ENCODE measurements around the gene BLACAT1. TPM values are rescaled to one million over a fixed set of nuclear protein-coding genes. Genes with fewer than 3 reads are reported as not detected.

BLACAT1 gene
- total RNA-seq, 1 experiment from 2014 or later, result 9.8 TPM

DNA sequence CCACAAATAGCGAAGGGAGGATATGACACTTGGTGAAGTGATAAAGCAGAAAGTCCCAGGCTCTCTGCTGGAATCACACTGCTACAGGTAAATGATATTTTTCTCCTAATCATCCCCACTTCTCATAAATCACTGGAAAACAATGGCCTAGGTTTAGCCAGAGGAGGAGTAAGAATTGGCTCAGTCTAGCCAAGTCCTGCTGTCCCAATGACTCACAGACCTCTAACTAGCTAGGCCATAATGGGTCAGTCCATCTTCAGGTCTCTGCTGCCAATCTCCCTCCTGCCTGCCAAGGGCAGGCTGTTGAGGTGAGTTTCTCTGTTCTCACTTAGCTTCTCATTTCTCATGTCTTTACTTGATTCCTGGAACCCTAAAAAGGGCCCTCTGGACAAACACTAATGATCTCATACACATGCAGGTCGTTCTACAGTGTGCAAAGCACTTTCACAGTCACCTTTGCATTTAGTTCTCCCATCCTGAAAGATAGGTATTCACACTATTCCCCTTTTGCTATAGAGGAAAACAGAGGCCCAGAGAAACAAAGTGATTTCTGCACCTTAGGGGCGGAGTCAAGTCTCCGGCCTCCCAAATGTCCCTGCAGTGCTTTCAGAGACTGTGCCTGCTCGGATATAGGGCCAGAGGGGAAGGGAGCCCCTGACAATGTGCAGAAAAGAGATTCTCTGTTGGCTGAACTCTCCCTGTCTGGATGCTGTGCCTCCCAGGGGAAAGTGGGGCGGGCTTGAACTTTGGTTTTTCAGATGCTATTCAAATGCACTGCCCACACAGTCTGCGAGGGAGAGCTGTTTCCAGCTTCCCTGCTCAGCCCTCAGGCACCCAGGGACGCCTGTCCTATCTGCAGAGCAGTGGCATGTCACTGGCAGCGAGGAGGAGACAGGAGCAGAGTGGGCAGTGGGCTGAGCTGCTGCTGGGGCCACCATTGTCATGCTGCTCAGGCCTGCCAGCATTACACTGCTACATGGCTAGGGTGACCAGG lies 44.7 kb upstream of the BLACAT1 start (continued):
- TF ChIP-seq, protein P1, sequence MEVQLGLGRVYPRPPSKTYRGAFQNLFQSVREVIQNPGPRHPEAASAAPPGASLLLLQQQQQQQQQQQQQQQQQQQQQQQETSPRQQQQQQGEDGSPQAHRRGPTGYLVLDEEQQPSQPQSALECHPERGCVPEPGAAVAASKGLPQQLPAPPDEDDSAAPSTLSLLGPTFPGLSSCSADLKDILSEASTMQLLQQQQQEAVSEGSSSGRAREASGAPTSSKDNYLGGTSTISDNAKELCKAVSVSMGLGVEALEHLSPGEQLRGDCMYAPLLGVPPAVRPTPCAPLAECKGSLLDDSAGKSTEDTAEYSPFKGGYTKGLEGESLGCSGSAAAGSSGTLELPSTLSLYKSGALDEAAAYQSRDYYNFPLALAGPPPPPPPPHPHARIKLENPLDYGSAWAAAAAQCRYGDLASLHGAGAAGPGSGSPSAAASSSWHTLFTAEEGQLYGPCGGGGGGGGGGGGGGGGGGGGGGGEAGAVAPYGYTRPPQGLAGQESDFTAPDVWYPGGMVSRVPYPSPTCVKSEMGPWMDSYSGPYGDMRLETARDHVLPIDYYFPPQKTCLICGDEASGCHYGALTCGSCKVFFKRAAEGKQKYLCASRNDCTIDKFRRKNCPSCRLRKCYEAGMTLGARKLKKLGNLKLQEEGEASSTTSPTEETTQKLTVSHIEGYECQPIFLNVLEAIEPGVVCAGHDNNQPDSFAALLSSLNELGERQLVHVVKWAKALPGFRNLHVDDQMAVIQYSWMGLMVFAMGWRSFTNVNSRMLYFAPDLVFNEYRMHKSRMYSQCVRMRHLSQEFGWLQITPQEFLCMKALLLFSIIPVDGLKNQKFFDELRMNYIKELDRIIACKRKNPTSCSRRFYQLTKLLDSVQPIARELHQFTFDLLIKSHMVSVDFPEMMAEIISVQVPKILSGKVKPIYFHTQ (CRISPR knock-in tag; IDR thresholded peaks at IDR 0.05), result no peak
- TF ChIP-seq ZNF317 (CRISPR knock-in tag; IDR thresholded peaks at IDR 0.05; ENCODE audit: borderline replicate concordance, low read depth) (no peak), FOXK1 (CRISPR knock-in tag; IDR thresholded peaks at IDR 0.05) (no peak), ATF1 (CRISPR knock-in tag; IDR thresholded peaks at IDR 0.05) (no peak), SMAD3 (CRISPR knock-in tag; IDR thresholded peaks at IDR 0.05; ENCODE audit: borderline replicate concordance) (no peak)
- TF ChIP-seq, protein P2, sequence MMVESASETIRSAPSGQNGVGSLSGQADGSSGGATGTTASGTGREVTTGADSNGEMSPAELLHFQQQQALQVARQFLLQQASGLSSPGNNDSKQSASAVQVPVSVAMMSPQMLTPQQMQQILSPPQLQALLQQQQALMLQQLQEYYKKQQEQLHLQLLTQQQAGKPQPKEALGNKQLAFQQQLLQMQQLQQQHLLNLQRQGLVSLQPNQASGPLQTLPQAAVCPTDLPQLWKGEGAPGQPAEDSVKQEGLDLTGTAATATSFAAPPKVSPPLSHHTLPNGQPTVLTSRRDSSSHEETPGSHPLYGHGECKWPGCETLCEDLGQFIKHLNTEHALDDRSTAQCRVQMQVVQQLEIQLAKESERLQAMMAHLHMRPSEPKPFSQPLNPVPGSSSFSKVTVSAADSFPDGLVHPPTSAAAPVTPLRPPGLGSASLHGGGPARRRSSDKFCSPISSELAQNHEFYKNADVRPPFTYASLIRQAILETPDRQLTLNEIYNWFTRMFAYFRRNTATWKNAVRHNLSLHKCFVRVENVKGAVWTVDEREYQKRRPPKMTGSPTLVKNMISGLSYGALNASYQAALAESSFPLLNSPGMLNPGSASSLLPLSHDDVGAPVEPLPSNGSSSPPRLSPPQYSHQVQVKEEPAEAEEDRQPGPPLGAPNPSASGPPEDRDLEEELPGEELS (CRISPR knock-in tag; IDR thresholded peaks at IDR 0.05), result no peak
- TF ChIP-seq, protein P3, sequence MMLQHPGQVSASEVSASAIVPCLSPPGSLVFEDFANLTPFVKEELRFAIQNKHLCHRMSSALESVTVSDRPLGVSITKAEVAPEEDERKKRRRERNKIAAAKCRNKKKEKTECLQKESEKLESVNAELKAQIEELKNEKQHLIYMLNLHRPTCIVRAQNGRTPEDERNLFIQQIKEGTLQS (CRISPR knock-in tag; conservative IDR thresholded peaks at IDR 0.05), result no peak

DNA sequence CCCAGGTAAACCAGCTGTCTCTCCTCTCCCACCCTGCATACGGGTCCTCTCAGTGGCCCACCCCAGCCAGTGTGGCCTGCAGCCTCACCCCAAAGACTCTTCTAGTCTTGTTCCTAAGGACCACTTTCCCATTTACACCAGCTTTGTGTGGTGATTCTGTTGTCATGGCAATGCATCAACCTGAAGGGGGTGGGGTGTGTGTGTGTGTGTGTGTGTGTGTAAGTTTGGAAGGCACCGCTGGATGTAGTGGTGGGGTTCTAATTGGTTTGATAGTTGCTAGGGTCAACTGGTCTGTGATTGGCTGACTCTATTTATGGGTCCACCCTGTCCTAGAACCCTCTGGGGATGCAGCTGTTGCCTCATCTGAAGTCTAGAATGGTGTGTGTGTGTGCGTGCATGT lies 43.9 kb upstream of the BLACAT1 start:
- H3K36me3 Mint-ChIP-seq, result no peaks in the 10 kb centered on the region
- peaks cover 8% of the 10 kb centered on the region for H3K9me3 Mint-ChIP-seq
- TF ChIP-seq, protein P4, sequence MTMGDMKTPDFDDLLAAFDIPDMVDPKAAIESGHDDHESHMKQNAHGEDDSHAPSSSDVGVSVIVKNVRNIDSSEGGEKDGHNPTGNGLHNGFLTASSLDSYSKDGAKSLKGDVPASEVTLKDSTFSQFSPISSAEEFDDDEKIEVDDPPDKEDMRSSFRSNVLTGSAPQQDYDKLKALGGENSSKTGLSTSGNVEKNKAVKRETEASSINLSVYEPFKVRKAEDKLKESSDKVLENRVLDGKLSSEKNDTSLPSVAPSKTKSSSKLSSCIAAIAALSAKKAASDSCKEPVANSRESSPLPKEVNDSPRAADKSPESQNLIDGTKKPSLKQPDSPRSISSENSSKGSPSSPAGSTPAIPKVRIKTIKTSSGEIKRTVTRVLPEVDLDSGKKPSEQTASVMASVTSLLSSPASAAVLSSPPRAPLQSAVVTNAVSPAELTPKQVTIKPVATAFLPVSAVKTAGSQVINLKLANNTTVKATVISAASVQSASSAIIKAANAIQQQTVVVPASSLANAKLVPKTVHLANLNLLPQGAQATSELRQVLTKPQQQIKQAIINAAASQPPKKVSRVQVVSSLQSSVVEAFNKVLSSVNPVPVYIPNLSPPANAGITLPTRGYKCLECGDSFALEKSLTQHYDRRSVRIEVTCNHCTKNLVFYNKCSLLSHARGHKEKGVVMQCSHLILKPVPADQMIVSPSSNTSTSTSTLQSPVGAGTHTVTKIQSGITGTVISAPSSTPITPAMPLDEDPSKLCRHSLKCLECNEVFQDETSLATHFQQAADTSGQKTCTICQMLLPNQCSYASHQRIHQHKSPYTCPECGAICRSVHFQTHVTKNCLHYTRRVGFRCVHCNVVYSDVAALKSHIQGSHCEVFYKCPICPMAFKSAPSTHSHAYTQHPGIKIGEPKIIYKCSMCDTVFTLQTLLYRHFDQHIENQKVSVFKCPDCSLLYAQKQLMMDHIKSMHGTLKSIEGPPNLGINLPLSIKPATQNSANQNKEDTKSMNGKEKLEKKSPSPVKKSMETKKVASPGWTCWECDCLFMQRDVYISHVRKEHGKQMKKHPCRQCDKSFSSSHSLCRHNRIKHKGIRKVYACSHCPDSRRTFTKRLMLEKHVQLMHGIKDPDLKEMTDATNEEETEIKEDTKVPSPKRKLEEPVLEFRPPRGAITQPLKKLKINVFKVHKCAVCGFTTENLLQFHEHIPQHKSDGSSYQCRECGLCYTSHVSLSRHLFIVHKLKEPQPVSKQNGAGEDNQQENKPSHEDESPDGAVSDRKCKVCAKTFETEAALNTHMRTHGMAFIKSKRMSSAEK (CRISPR knock-in tag; IDR thresholded peaks at IDR 0.05; ENCODE audit: borderline replicate concordance), result no peak
- TF ChIP-seq USF2 (CRISPR knock-in tag; IDR thresholded peaks at IDR 0.05), result no peak
- no peak for TF ChIP-seq PRRX2 (CRISPR knock-in tag; IDR thresholded peaks at IDR 0.05)
- no peak for TF ChIP-seq ZNF671 (CRISPR knock-in tag; IDR thresholded peaks at IDR 0.05)
- TF ChIP-seq NFYB (CRISPR knock-in tag; conservative IDR thresholded peaks at IDR 0.05; ENCODE audit: low read depth), result no peak
- TF ChIP-seq RORB (CRISPR knock-in tag; IDR thresholded peaks at IDR 0.05), result no peak
- CTCF ChIA-PET, result interaction anchor here (1.0 to 24.0 kb wide), 5 partner anchors 9 to 226 kb away, joined by 3 to 613 read pairs (median 3); no protein-coding TSS in a partner anchor
- peaks cover 49% of the 10 kb centered on the region for H3K4me1 Mint-ChIP-seq
- peaks cover 12% of the 10 kb centered on the region for H3K27me3 Mint-ChIP-seq (ENCODE audit: low read depth)
- DNase-seq (ENCODE audit: low spot score), result no peak
- POLR2A ChIA-PET, result no interaction called here
- H3K4me3 Mint-ChIP-seq, result no peak overlapping the region
- no peak for ATAC-seq
- H3K27ac Mint-ChIP-seq, result no peak overlapping the region

All from WTC11 (cell line).